GM21717 (cell line): ENCODE results near the gene ATP2B1.

Experiments used
- ATAC-seq: cut with Tn5 transposase; IDR thresholded peaks from one replicate; pipeline ENCODE4 v1.9.1; 2021; ENCODE audit warnings: mild to moderate bottlenecking, moderate library complexity; ENCODE audit not compliant: unreplicated experiment

ATP2B1 gene

GRCh38 chr12:89662623-89663022 lies 46.0 kb downstream of the ATP2B1 start:
- ATAC-seq: no peak

DNA sequence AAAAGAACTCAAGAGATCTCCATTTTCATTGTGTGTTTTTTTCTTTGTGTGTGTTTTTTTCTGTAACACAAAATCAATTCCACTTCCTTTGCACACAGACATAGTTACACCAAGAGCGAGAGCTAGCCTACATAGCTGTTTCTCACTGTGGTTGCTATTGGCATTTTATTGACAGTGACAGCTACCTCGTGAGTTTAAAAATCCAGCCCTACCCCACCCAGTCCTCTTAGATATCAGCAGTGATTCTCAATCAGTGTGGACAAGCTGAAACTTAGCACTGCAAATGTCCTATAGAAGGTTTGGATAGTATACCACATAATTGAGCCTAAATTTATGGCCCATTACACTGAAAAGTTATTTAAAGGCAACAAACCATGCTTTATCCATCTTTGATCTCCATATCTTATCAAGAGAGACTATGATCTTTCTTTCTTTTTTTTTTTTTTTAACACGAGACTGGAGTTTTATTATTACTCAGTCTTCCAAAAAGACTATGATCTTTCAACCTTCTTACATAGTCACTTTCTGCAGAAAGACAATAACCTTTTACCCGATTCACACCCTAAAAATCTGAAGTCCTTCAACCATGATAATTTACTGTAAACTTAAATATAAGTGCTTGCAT lies 46.8 kb downstream of the ATP2B1 start:
- ATAC-seq: peak; percentile 21

DNA sequence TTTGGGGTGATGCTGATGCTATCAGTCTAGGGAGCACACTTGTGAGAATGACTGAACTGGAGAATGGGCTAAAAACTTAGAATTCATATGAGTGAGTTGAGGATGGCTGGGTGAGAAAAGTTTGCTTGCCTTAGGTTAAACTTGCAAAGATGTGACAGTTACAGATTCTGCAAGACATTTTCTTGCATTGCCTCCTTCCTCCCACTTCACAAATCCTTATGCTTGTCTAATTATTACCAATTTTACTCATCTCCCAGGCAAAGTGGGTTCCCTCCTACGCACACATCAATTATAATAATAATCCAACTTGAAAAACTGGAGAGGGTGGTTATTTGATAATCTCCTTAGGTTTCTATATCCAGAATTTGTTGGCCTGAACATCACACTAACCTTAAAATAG lies 50.9 kb downstream of the ATP2B1 start:
- ATAC-seq: no peak

GRCh38 chr12:89657066-89657465 lies 51.6 kb downstream of the ATP2B1 start:
- no peak for ATAC-seq

GRCh38 chr12:89655841-89656240 lies 52.8 kb downstream of the ATP2B1 start:
- no peak for ATAC-seq

DNA sequence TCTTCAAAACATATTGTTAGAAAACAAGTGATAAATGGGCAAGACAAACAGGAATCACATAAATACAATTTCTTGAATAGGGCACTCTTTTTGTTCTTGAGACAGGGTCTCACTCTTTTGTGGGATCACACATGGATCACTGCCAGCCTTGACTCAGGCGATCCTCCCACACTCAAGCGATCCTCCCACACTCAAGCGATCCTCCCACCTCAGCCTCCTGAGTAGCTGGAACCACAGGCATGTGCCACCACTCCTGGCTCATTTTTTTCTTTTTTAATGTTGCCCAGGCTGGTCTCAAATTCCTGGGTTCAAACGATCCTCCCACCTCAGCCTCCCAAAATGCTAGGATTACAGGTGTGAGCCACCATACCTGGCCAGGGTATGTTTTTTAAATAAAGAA lies 57.4 kb downstream of the ATP2B1 start:
- no peak for ATAC-seq

DNA sequence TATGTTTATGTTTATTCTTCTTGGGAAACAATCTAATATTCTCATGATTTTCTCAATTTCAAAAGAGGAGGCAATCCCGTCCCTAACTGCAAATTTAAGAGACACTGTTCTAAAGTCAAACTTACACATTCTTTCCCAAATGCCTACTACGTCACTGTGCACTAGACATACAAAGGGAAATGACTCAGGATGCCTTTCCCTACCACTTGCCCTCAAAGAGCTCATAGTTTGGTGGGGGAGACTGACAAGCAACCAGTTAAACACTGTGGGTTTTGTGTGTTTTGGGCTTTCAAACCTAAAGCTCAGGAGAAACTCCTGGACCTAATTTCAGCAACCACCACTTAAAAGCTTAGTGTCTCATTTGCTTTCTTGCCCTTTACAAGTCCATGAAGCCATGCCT lies 58.4 kb downstream of the ATP2B1 start:
- ATAC-seq: no peak

- no peak for ATAC-seq
Measured at GRCh38 chr12:89649820-89650219, 58.8 kb downstream of the ATP2B1 start.

- ATAC-seq: no peak
Measured at GRCh38 chr12:89649139-89649538, 59.5 kb downstream of the ATP2B1 start.

GRCh38 chr12:89648211-89648930 lies 60.3 kb downstream of the ATP2B1 start:
- ATAC-seq: no peak

DNA sequence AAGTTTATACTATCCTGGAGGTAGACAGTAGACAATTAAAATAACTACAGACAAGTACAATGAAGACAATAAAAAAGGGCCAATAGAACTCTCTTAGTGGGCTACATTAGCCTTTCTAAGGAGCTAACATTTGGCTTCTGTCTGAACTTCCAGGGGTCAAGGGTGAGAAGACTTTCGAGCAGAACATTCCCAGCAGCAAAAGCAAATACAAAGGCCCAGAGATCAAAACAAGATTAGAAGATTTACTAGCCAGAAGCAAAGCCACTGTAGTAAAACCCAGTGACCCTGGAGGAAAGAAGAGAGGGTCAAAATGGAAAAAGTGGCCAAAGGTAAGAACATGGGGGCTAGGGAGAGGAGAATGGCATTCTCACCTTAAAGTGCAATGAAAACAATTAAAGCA lies 63.2 kb downstream of the ATP2B1 start:
- ATAC-seq: no peak

DNA sequence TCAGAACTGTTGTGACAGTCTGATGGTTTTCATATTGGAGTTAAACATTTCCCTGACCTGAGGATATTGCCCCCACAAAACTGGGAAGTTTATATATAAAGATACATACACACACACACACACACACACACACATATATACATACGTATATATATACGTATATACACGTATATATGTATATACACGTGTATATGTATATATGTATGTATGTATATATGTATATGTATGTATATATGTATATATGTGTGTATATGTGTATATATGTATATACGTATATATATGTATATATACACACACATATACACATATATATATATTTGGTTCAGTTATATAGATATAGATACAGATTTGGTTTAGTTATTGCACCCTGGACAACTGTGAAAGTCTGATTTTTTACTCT lies 65.7 kb downstream of the ATP2B1 start:
- no peak for ATAC-seq

- no peak for ATAC-seq
Measured at GRCh38 chr12:89636776-89637160, 71.9 kb downstream of the ATP2B1 start.

DNA sequence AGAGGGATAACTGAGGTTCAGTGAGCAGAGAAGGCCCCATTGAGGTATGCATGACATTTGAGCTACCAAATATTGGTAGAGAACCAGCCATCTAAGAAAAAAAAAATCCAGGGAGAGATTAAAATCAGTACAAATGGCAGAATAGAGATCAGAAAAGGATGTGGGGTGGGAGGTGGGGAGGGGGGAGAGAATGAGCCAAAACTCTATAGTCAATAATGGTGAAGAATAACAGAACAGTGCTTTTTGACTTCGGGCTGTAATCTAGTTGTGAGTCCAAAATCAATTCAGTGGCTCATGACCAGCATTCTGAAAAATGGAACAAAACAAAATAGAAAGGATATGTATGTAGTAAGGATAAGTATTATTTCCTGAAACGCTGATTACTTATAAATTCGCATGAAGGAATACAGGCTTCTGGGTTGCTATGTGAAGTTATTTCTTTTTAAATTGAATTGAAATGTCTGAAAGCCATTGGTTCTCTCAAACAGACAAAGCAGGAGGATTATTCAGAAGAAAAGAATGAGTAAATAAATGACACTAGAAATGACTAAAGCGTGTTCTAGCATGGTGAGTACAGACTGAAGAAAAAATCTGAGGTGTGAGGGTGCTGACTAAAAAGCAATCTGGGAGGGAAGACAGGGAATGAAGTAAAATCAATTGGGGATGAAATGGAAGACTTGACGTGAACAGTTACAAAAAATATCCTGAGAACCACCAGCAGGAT lies 72.4 kb downstream of the ATP2B1 start:
- no peak for ATAC-seq

GRCh38 chr12:89634508-89634907 lies 74.1 kb downstream of the ATP2B1 start:
- no peak for ATAC-seq

GRCh38 chr12:89632778-89633177 lies 75.9 kb downstream of the ATP2B1 start:
- ATAC-seq: no peak

DNA sequence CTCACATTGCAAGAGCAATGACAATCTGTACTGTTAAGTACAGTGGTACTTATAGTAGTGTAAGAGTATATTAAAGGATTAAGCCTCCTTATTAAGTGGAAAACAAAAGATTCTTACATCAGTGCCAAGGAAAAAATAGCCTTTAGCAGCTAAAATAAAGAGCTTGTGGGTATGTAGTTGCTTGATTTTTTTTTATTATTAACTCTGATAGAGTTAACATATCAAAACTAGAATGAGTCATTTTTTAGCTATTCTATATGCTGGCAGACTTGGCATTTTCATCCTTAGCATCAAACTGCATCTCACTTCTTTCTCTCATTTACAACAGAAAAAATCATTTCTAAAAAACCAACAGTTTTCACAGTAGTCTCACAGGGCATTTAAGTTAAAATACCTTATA lies 86.5 kb downstream of the ATP2B1 start:
- ATAC-seq: no peak

DNA sequence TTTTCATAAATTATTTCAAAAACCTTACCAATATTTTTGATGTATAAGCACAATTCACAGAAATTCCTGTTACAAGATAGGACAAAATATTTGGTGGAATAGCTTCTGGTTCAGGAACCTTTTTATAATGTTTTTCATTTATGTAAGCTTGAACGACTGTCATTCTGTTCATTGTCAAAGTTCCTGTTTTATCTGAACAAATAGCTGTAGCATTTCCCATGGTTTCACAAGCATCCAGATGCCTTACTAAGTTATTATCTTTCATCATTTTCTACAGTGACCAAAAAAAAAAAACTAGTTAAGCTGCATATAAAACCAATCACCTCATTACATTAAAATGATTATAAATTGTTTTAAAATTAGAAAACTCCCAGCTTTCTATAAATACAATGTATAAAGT lies 87.1 kb downstream of the ATP2B1 start:
- ATAC-seq: no peak

DNA sequence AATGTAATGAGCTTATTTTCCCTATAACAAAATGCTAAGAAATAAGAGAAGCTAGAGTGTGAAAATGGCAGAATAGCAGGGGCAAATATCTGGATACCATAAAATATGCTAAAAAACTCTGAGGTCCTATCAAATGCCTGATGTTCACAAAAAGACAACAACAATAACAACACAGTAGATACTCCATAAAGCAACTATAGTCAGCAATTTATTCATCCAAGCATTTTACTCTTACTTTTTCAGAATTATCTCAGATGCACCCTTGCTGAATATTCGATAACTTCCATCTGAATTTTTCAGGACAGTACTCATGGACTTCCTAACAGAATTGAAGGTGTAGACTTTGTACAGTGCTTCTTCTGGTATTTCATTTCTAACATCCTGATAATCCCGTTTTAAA lies 88.9 kb downstream of the ATP2B1 start:
- no peak for ATAC-seq

DNA sequence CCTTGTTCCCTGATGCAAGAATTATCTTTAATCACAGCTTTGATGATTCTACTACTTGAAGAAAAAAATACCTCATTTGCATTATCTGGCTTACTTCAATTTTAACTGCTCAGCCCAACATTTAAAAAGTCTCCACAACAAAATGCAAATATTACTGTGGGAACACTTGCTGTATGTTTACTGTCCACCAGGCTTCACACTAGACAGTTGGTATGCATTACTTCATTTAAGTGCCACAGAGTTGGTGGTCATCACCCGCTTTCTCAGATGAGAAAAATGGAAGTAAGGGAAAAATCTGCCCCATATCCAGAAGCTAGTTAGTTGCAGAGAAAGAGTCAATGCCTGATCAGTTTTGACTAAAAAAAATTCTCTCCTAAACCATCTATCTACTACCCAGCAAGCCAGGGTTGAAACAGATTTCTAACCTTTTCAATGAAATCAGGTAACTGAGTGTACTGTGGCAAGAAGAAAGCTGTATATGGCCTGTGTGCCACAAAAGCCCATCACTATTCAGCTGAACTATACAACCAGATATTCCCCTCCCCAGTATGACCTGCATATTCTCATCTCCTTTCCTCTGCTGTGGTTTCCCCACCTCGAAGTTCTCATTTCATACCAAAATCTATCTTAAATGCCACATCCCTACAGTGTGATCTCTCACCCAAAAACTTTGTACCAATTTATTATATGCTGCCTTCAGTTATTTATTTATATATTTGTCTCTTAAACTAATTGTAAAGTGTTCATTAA lies 90.3 kb downstream of the ATP2B1 start:
- ATAC-seq: no peak

GRCh38 chr12:89610366-89610765 lies 98.3 kb downstream of the ATP2B1 start:
- ATAC-seq: no peak

DNA sequence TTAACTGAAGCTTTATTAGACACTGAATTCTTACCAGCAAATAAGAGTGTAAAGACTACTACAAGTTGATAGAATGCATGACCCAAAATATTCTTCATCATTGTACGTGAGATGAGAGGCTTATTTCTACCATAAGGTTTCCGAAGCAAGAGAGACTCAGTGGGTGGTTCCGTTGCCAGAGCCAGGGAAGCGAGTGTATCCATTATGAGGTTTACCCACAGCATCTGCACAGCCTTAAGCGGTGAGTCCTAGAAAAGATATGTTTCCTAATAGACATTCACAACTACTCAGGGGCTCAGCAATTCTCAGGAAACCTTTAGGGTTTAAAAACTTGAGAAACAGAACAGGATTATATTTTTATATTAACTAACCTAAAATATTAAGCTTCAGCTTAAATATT lies 105.0 kb downstream of the ATP2B1 start:
- ATAC-seq: no peak
